Activated naive CD4-positive, alpha-beta T cell treated with anti-CD3 and anti-CD28 coated beads, Interleukin-2, amount 50 U/mL, for 24 hours (primary cell): ENCODE measurements around the gene PTPRM.

Source experiments
- H3K27ac Mint-ChIP-seq: one replicate; pipeline ENCODE4 v1.8.0; 2021; ENCODE audit warnings: mild to moderate bottlenecking, mixed read lengths
- H3K27me3 Mint-ChIP-seq: one replicate; pipeline ENCODE4 v1.8.0; 2021; ENCODE audit warnings: mixed read lengths
- H3K36me3 Mint-ChIP-seq: one replicate; pipeline ENCODE4 v1.8.0; 2021; ENCODE audit warnings: mixed read lengths
- H3K4me1 Mint-ChIP-seq: one replicate; pipeline ENCODE4 v1.8.0; 2021; ENCODE audit warnings: mixed read lengths
- H3K4me3 Mint-ChIP-seq: one replicate; pipeline ENCODE4 v1.8.0; 2021; ENCODE audit warnings: mild to moderate bottlenecking, mixed read lengths
- H3K9me3 Mint-ChIP-seq: one replicate; pipeline ENCODE4 v1.8.0; 2021; ENCODE audit warnings: mixed read lengths

The PTPRM gene

GRCh38 chr18:8385400-8385799 lies 818.3 kb downstream of the PTPRM start:
- H3K4me1 Mint-ChIP-seq, result no peaks in the 10 kb centered on the region
- H3K4me3 Mint-ChIP-seq, result no peak overlapping the region
- H3K36me3 Mint-ChIP-seq, result no peaks in the 10 kb centered on the region
- no peaks in the 10 kb centered on the region for H3K9me3 Mint-ChIP-seq
- H3K27ac Mint-ChIP-seq, result no peak overlapping the region
- H3K27me3 Mint-ChIP-seq, result no peaks in the 10 kb centered on the region

GRCh38 chr18:8386669-8387380 lies 819.7 kb downstream of the PTPRM start:
- Mint-ChIP-seq H3K27me3 (no peaks in the 10 kb centered on the region), H3K27ac (no peak overlapping the region), H3K4me1 (no peaks in the 10 kb centered on the region), H3K4me3 (no peak overlapping the region), H3K9me3 (no peaks in the 10 kb centered on the region), H3K36me3 (no peaks in the 10 kb centered on the region)

GRCh38 chr18:8389391-8390340 lies 822.5 kb downstream of the PTPRM start:
- Mint-ChIP-seq H3K36me3 (no peaks in the 10 kb centered on the region), H3K4me1 (no peaks in the 10 kb centered on the region), H3K27me3 (no peaks in the 10 kb centered on the region), H3K4me3 (no peak overlapping the region), H3K27ac (no peak overlapping the region), H3K9me3 (no peaks in the 10 kb centered on the region)

GRCh38 chr18:8391068-8391467 lies 824.0 kb downstream of the PTPRM start:
- no peaks in the 10 kb centered on the region for H3K4me1 Mint-ChIP-seq
- no peak overlapping the region for H3K4me3 Mint-ChIP-seq
- H3K36me3 Mint-ChIP-seq, result no peaks in the 10 kb centered on the region
- H3K27me3 Mint-ChIP-seq, result no peaks in the 10 kb centered on the region
- H3K9me3 Mint-ChIP-seq, result no peaks in the 10 kb centered on the region
- no peak overlapping the region for H3K27ac Mint-ChIP-seq

GRCh38 chr18:8396254-8396653 lies 829.1 kb downstream of the PTPRM start:
- Mint-ChIP-seq H3K4me1 (no peaks in the 10 kb centered on the region), H3K27me3 (no peaks in the 10 kb centered on the region), H3K4me3 (no peak overlapping the region), H3K9me3 (no peaks in the 10 kb centered on the region), H3K36me3 (no peaks in the 10 kb centered on the region), H3K27ac (no peak overlapping the region)

GRCh38 chr18:8397034-8397433 lies 829.9 kb downstream of the PTPRM start:
- Mint-ChIP-seq H3K27me3 (no peaks in the 10 kb centered on the region), H3K27ac (no peak overlapping the region), H3K9me3 (no peaks in the 10 kb centered on the region), H3K36me3 (no peaks in the 10 kb centered on the region), H3K4me3 (no peak overlapping the region), H3K4me1 (no peaks in the 10 kb centered on the region)

- Mint-ChIP-seq H3K4me1 (no peaks in the 10 kb centered on the region), H3K27ac (no peak overlapping the region), H3K4me3 (no peak overlapping the region), H3K9me3 (no peaks in the 10 kb centered on the region), H3K36me3 (no peaks in the 10 kb centered on the region), H3K27me3 (no peaks in the 10 kb centered on the region)
Observed at GRCh38 chr18:8399138-8399537, 832.0 kb downstream of the PTPRM start.

- Mint-ChIP-seq H3K36me3 (no peaks in the 10 kb centered on the region), H3K27me3 (no peaks in the 10 kb centered on the region), H3K4me1 (no peaks in the 10 kb centered on the region), H3K4me3 (no peak overlapping the region), H3K27ac (no peak overlapping the region), H3K9me3 (no peaks in the 10 kb centered on the region)
Observed at GRCh38 chr18:8400193-8400752, 833.2 kb downstream of the PTPRM start.

GRCh38 chr18:8400825-8401224 lies 833.7 kb downstream of the PTPRM start:
- Mint-ChIP-seq H3K4me1 (no peaks in the 10 kb centered on the region), H3K27me3 (no peaks in the 10 kb centered on the region)

GRCh38 chr18:8401606-8402005 lies 834.5 kb downstream of the PTPRM start:
- no peaks in the 10 kb centered on the region for H3K36me3 Mint-ChIP-seq
- no peak overlapping the region for H3K27ac Mint-ChIP-seq

More at GRCh38 chr18:8400825-8401224, 833.7 kb downstream of the PTPRM start:
- Mint-ChIP-seq H3K27ac (no peak overlapping the region), H3K9me3 (no peaks in the 10 kb centered on the region), H3K4me3 (no peak overlapping the region), H3K36me3 (no peaks in the 10 kb centered on the region)

GRCh38 chr18:8402237-8402636 lies 835.1 kb downstream of the PTPRM start:
- Mint-ChIP-seq H3K4me1 (no peaks in the 10 kb centered on the region), H3K27ac (no peak overlapping the region), H3K9me3 (no peaks in the 10 kb centered on the region), H3K36me3 (no peaks in the 10 kb centered on the region), H3K27me3 (no peaks in the 10 kb centered on the region), H3K4me3 (no peak overlapping the region)

More at GRCh38 chr18:8401606-8402005, 834.5 kb downstream of the PTPRM start:
- no peaks in the 10 kb centered on the region for H3K4me1 Mint-ChIP-seq
- H3K4me3 Mint-ChIP-seq, result no peak overlapping the region
- H3K9me3 Mint-ChIP-seq, result no peaks in the 10 kb centered on the region
- no peaks in the 10 kb centered on the region for H3K27me3 Mint-ChIP-seq

GRCh38 chr18:8403713-8404112 lies 836.6 kb downstream of the PTPRM start:
- no peaks in the 10 kb centered on the region for H3K9me3 Mint-ChIP-seq
- no peak overlapping the region for H3K27ac Mint-ChIP-seq
- H3K4me1 Mint-ChIP-seq, result no peaks in the 10 kb centered on the region
- no peak overlapping the region for H3K4me3 Mint-ChIP-seq
- H3K36me3 Mint-ChIP-seq, result no peaks in the 10 kb centered on the region
- no peaks in the 10 kb centered on the region for H3K27me3 Mint-ChIP-seq

- Mint-ChIP-seq H3K9me3 (peaks cover 8% of the 10 kb centered on the region), H3K27ac (no peak overlapping the region), H3K4me1 (no peaks in the 10 kb centered on the region), H3K36me3 (peaks cover 2% of the 10 kb centered on the region), H3K4me3 (no peak overlapping the region), H3K27me3 (no peaks in the 10 kb centered on the region)
Observed at GRCh38 chr18:8406186-8406867, 839.2 kb downstream of the PTPRM start.

GRCh38 chr18:8406868-8407250 lies 839.7 kb downstream of the PTPRM start:
- H3K36me3 Mint-ChIP-seq, result peaks cover 2% of the 10 kb centered on the region
- no peak overlapping the region for H3K27ac Mint-ChIP-seq
- peaks cover 8% of the 10 kb centered on the region for H3K9me3 Mint-ChIP-seq
- H3K4me1 Mint-ChIP-seq, result no peaks in the 10 kb centered on the region
- H3K27me3 Mint-ChIP-seq, result no peaks in the 10 kb centered on the region
- H3K4me3 Mint-ChIP-seq, result no peak overlapping the region

- Mint-ChIP-seq H3K27ac (no peak overlapping the region), H3K4me1 (no peaks in the 10 kb centered on the region), H3K4me3 (no peak overlapping the region), H3K9me3 (peaks cover 8% of the 10 kb centered on the region), H3K36me3 (peaks cover 2% of the 10 kb centered on the region), H3K27me3 (no peaks in the 10 kb centered on the region)
Observed at GRCh38 chr18:8409151-8409550, 842.0 kb downstream of the PTPRM start.
